Peyer's patch (tissue), 4 donors: ENCODE data around the gene GPC5.

Source experiments
- POLR2A ChIP-seq, 2 donors: fragments of 450-650 bp; IDR thresholded peaks; one replicate each; pipeline ENCODE4 v1.5.1; 2017; ENCODE audit warnings: antibody characterized with exemption in 2 of 2, mild to moderate bottlenecking in 2 of 2, moderate library complexity in 2 of 2
- TF ChIP-seq, protein P1 (sequence below), 6 experiments: fragments of 450-650 bp in 4 of 6; fragments of 200-600 bp in 2 of 6; sonication (generic) in 1 of 6; IDR thresholded peaks; one replicate each; pipeline ENCODE4 v1.5.1; 2017 to 2019; ENCODE audit warnings: antibody characterized with exemption in 6 of 6, mild to moderate bottlenecking in 3 of 6, moderate library complexity in 1 of 6

DNA sequence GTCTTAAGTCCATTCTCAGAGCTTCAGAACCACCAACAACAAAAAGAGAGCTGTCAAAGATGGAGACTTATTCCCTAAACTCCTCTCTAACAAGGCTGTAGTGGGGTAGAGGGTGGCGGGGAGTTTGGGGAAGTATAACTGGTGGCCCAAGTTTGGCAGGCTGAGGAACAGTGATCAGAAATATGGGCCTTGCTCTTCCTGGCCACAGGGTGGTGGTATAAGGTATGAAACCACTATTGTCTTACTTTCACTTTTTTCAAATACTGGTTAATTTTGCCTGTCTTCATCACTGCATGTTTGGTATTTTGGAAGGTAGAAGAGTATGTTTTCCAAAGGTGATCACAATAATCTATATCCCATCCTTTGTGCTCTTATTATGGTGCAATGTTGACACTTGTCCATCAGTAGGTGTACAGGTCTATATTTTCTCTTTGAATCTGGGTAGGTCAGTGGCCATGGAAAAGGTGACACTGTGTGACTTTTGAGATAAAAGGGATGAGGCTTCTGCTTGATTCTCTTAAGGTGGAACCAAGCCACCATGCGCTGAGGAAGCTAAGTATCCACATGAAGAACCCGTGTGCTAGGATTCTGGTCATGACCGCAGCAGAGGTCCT, 23.2 kb upstream of the GPC5 start:
- TF ChIP-seq, protein P1, sequence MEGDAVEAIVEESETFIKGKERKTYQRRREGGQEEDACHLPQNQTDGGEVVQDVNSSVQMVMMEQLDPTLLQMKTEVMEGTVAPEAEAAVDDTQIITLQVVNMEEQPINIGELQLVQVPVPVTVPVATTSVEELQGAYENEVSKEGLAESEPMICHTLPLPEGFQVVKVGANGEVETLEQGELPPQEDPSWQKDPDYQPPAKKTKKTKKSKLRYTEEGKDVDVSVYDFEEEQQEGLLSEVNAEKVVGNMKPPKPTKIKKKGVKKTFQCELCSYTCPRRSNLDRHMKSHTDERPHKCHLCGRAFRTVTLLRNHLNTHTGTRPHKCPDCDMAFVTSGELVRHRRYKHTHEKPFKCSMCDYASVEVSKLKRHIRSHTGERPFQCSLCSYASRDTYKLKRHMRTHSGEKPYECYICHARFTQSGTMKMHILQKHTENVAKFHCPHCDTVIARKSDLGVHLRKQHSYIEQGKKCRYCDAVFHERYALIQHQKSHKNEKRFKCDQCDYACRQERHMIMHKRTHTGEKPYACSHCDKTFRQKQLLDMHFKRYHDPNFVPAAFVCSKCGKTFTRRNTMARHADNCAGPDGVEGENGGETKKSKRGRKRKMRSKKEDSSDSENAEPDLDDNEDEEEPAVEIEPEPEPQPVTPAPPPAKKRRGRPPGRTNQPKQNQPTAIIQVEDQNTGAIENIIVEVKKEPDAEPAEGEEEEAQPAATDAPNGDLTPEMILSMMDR (IDR thresholded peaks at IDR 0.05) = peak in 4 of 6 experiments; percentile 28 to 44 (median 32)
- no peak for TF ChIP-seq POLR2A (IDR thresholded peaks at IDR 0.05)
